GM18498 (cell line): ENCODE measurements around the gene LENG8.
"Not testable (repeated sequence)": the region's sequence is repeated elsewhere in the genome, so short reads cannot be mapped to it uniquely, and the experiment has no call there.

Experiments used
- ATAC-seq: cut with Tn5 transposase; IDR thresholded peaks from one replicate; pipeline ENCODE4 v1.9.1; 2021; ENCODE audit warnings: mild to moderate bottlenecking, moderate library complexity; ENCODE audit not compliant: unreplicated experiment

LENG8 gene

DNA sequence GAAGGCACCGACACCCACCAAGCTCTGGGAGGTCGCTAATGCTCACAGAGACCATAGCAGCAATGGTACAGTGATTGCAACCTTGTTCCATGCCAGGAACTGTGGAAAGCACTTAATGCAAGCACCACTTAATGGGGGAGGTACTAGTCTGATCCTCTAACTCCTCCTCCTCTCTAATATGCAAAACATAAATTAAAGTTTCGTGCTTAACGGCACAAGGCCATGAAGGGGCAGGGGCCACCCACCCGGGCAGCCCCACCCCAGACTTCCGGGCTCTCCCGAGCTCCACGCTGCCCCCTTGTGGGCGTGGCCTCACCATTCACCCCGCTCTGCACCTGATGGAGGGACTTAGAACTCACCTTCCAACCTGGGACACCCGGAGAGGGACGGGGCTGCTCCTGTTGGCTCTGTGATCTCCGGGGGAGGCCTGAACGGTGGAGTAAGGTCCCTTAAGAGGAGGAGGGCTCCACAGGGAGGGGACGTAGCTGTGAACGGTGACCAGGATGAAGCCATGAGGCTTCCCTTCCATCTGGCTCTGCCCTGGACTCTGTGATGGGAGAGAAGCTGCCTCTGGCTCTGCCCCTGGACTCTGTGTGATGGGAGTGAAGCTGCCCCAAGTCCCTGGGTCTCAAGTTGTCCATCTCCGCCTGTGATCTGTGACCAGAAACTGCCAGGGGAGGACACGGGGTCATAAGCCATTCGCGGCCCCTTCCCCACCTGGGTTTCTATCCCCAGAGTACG, 60.4 kb downstream of the LENG8 start:
- ATAC-seq = not testable (repeated sequence)
